HCT116 (cell line): ENCODE results near the gene CD34.

Source experiments
- CTCF ChIP-seq, 3 experiments: fragments of 200-600 bp in 1 of 3; sonication (generic) in 1 of 3; IDR thresholded peaks in 2 of 3; conservative IDR thresholded peaks in 1 of 3; 2 replicates each; pipeline ENCODE4 v1.5.1; 2012 to 2017; ENCODE audit warnings: low read depth in 2 of 3, low read length in 2 of 3, antibody characterized with exemption in 1 of 3, borderline replicate concordance in 1 of 3, control low read depth in 1 of 3, mild to moderate bottlenecking in 1 of 3, mixed read lengths in 1 of 3, mixed run types in 1 of 3, moderate library complexity in 1 of 3; ENCODE audit not compliant: insufficient read depth in 1 of 3
- YY1 ChIP-seq: IDR thresholded peaks from 2 replicates; pipeline ENCODE4 v1.6.1; 2011; ENCODE audit warnings: low read length, low read depth, moderate library complexity, mild to moderate bottlenecking; ENCODE audit not compliant: insufficient replicate concordance; ENCODE audit errors: extremely low read depth
- ZNF274 ChIP-seq: fragments of 200-500 bp; sonication (Bioruptor generic); IDR thresholded peaks from 2 replicates; pipeline ENCODE4 v1.6.1; 2014; ENCODE audit warnings: mild to moderate bottlenecking, low read depth, low read length, inconsistent platforms

GRCh38 chr1:207883660-207884250 is 27.2 kb downstream of the CD34 start:
- TF ChIP-seq CTCF (IDR thresholded peaks at IDR 0.05 in 2 of 3, conservative IDR thresholded peaks at IDR 0.05 in 1 of 3; ENCODE audit: borderline replicate concordance in 1 of 3, insufficient read depth in 1 of 3, low read depth in 2 of 3, low read length in 2 of 3) = no peak
- TF ChIP-seq YY1 = no peak
- TF ChIP-seq ZNF274 = no peak
